Measurements from ENCODE around the gene SYNGR1. TPM values are rescaled to one million over a fixed set of nuclear protein-coding genes. Genes with fewer than 3 reads are reported as not detected.

SYNGR1 gene
- total RNA-seq, 1 experiment from 2014 or later, result 17.8 TPM

- DNase-seq (ENCODE audit: low read depth, low spot score), result no peak
- TF ChIP-seq POLR2AphosphoS5 (IDR thresholded peaks at IDR 0.05; ENCODE audit: low read depth, low read length), result no peak
- TF ChIP-seq, protein P1, sequence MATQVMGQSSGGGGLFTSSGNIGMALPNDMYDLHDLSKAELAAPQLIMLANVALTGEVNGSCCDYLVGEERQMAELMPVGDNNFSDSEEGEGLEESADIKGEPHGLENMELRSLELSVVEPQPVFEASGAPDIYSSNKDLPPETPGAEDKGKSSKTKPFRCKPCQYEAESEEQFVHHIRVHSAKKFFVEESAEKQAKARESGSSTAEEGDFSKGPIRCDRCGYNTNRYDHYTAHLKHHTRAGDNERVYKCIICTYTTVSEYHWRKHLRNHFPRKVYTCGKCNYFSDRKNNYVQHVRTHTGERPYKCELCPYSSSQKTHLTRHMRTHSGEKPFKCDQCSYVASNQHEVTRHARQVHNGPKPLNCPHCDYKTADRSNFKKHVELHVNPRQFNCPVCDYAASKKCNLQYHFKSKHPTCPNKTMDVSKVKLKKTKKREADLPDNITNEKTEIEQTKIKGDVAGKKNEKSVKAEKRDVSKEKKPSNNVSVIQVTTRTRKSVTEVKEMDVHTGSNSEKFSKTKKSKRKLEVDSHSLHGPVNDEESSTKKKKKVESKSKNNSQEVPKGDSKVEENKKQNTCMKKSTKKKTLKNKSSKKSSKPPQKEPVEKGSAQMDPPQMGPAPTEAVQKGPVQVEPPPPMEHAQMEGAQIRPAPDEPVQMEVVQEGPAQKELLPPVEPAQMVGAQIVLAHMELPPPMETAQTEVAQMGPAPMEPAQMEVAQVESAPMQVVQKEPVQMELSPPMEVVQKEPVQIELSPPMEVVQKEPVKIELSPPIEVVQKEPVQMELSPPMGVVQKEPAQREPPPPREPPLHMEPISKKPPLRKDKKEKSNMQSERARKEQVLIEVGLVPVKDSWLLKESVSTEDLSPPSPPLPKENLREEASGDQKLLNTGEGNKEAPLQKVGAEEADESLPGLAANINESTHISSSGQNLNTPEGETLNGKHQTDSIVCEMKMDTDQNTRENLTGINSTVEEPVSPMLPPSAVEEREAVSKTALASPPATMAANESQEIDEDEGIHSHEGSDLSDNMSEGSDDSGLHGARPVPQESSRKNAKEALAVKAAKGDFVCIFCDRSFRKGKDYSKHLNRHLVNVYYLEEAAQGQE (IDR thresholded peaks at IDR 0.05; ENCODE audit: insufficient read depth in 1 of 2, low read depth in 2 of 2, low read length in 1 of 2), result no peak
- TF ChIP-seq CTCF (IDR thresholded peaks at IDR 0.05), result no peak
- no peak for TF ChIP-seq SIN3A (IDR thresholded peaks at IDR 0.05; ENCODE audit: borderline replicate concordance, insufficient read depth, low read depth, low read length)
- no peak for TF ChIP-seq TCF7L2 (IDR thresholded peaks at IDR 0.05; ENCODE audit: low read depth, low read length)
- H3K36me3 ChIP-seq (ENCODE audit: control insufficient read depth, insufficient read depth, low read length), result no peaks in the 10 kb centered on the region
- H3K4me1 ChIP-seq (ENCODE audit: control insufficient read depth, insufficient read depth, low read length), result no peaks in the 10 kb centered on the region
- no peaks in the 10 kb centered on the region for H3K9me3 ChIP-seq (ENCODE audit: control insufficient read depth, insufficient read depth, low read depth, low read length)
- no TSS peak for BruUV-seq (replicated peaks)
- in situ Hi-C loops (cut with HindIII; ENCODE audit: low pct_unique_long_range_greater_than_20kb, low sequenced_read_pairs), result no loop called here
- POLR2A ChIA-PET, result interaction anchor here (0.5 to 0.8 kb wide), 2 partner anchors 9 to 49 kb away, joined by 3 to 5 read pairs; no protein-coding TSS in a partner anchor
- no peaks in the 10 kb centered on the region for H3K27me3 ChIP-seq (ENCODE audit: control insufficient read depth, insufficient read depth, low read length)
- CTCF ChIA-PET, result no interaction called here
- intact Hi-C loops (cut with micrococcal nuclease; ENCODE audit: unreplicated experiment), result no loop called here
- ATAC-seq, result no peak
- no peak overlapping the region for H3K27ac ChIP-seq (ENCODE audit: low read length)
- H3K4me3 ChIP-seq (ENCODE audit: low read depth in 2 of 2, low read length in 2 of 2), result no peak overlapping the region
Observed at GRCh38 chr22:39392341-39392948, 42.7 kb downstream of the SYNGR1 start.

DNA sequence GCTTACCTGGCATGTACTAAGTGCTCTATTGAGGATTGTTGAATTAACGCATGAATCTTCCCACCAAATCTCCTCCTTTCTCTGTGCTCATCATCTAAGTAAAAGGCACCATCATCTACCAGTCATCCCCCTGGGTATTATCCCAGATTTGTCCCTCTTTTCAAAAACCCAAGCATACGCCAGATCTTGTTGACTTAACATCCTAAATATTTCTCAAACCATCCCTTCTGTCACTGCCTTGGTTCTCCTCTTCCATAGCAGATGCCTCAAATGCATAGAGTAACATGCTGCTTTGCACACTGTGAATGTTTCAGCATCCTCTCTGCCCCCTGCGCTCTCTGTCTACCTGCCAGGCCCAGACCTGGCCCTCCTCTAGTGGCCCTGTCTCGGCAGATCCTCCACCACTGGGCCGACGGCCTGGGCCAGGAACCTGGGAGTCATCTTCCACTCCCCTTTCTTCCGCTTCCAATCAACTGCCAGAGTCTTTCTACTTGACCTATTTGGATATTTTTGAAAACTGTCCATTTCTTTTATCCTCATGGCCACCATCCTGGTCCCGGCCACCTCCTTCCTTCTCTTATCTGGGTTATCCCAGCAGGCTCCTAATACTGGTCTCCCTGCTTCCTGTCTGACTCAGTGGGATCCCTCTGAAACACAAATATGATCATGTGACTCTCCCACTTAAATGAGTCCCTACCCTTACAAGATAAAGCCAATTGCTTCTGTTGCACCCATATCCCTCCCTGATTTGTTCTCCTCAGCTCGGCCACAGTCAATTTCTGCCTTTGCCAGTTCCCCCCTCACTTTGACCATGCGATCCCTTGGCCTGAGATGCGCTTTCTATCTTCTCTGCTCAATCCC, 46.4 kb downstream of the SYNGR1 start:
- in situ Hi-C loops (cut with HindIII; ENCODE audit: low pct_unique_long_range_greater_than_20kb, low sequenced_read_pairs) (no loop called here), intact Hi-C loops (cut with micrococcal nuclease; ENCODE audit: unreplicated experiment) (no loop called here)
- no peaks in the 10 kb centered on the region; the same call in 1 of the 2 replicates for H3K36me3 ChIP-seq (ENCODE audit: control insufficient read depth, insufficient read depth, low read length)
- no peak for TF ChIP-seq TCF7L2 (IDR thresholded peaks at IDR 0.05; ENCODE audit: low read depth, low read length)
- TF ChIP-seq, protein P1 (IDR thresholded peaks at IDR 0.05; ENCODE audit: insufficient read depth in 1 of 2, low read depth in 2 of 2, low read length in 1 of 2), result no peak
- ChIA-PET POLR2A (no interaction called here), CTCF (no interaction called here)
- DNase-seq (ENCODE audit: low read depth, low spot score), result no peak
- no peaks in the 10 kb centered on the region for H3K9me3 ChIP-seq (ENCODE audit: control insufficient read depth, insufficient read depth, low read depth, low read length)
- no peak for ATAC-seq
- no peaks in the 10 kb centered on the region; the same call in 1 of the 2 replicates for H3K4me1 ChIP-seq (ENCODE audit: control insufficient read depth, insufficient read depth, low read length)
- H3K27me3 ChIP-seq (ENCODE audit: control insufficient read depth, insufficient read depth, low read length), result no peaks in the 10 kb centered on the region
- H3K4me3 ChIP-seq (ENCODE audit: low read depth in 2 of 2, low read length in 2 of 2), result no peak overlapping the region
- H3K27ac ChIP-seq (ENCODE audit: low read length), result no peak overlapping the region
- BruUV-seq (replicated peaks), result no TSS peak
